Natural killer cell (primary cell): ENCODE results near the gene PLA2G2F. TPM values are rescaled to one million over a fixed set of nuclear protein-coding genes. Genes with fewer than 3 reads are reported as not detected.

Experiments
- ATAC-seq, 3 donors: fragments of 150-1000 bp in 2 of 3; fragments of 200-7000 bp in 1 of 3; cut with Tn5 transposase; 1 replicate in 1 of 3; 2 replicates in 2 of 3; pipeline ENCODE4 v1.10.0; 2021; ENCODE audit warnings: mild to moderate bottlenecking in 2 of 3, moderate library complexity in 2 of 3
- DNase-seq, 2 donors: peaks; one replicate each; pipeline versions ENCODE4 v3.0.0 to v3.0.0-alpha.2; 2013 to 2021; ENCODE audit warnings: mixed read lengths in 1 of 2
- H3K27ac ChIP-seq: one replicate; pipeline ENCODE4 v1.5.1; 2013; ENCODE audit warnings: mild to moderate bottlenecking, low read length
- H3K27me3 ChIP-seq: one replicate; pipeline ENCODE4 v1.6.1; 2013; ENCODE audit warnings: low read length; ENCODE audit not compliant: control insufficient read depth, insufficient read depth
- H3K36me3 ChIP-seq: one replicate; pipeline ENCODE4 v1.6.1; 2013; ENCODE audit warnings: low read length; ENCODE audit not compliant: control insufficient read depth, insufficient read depth
- H3K4me1 ChIP-seq: one replicate; pipeline ENCODE4 v1.6.1; 2013; ENCODE audit warnings: low read length; ENCODE audit not compliant: control insufficient read depth, insufficient read depth
- H3K4me3 ChIP-seq: one replicate; pipeline ENCODE4 v1.5.1; 2013; ENCODE audit warnings: low read length
- H3K9me3 ChIP-seq: one replicate; pipeline ENCODE4 v1.6.1; 2013; ENCODE audit warnings: low read length; ENCODE audit not compliant: control insufficient read depth, insufficient read depth
- H3K27ac Mint-ChIP-seq, 2 donors: one replicate each; pipeline ENCODE4 v1.8.0; 2022; ENCODE audit warnings: mild to moderate bottlenecking in 2 of 2, mixed read lengths in 2 of 2, moderate library complexity in 1 of 2
- H3K27me3 Mint-ChIP-seq, 2 donors: one replicate each; pipeline ENCODE4 v1.8.0; 2022; ENCODE audit warnings: low read depth in 2 of 2, mixed read lengths in 2 of 2
- H3K36me3 Mint-ChIP-seq: one replicate; pipeline ENCODE4 v1.8.0; 2022; ENCODE audit warnings: mixed read lengths
- H3K4me1 Mint-ChIP-seq, 2 donors: one replicate each; pipeline ENCODE4 v1.8.0; 2022; ENCODE audit warnings: mixed read lengths in 2 of 2
- H3K4me3 Mint-ChIP-seq: one replicate; pipeline ENCODE4 v1.8.0; 2022; ENCODE audit warnings: mild to moderate bottlenecking, moderate library complexity, mixed read lengths
- H3K9me3 Mint-ChIP-seq, 2 donors: one replicate each; pipeline ENCODE4 v1.8.0; 2022; ENCODE audit warnings: mixed read lengths in 2 of 2
- CTCF ChIP-seq: fragments of 200-600 bp; IDR thresholded peaks from one replicate; pipeline ENCODE4 v1.8.0; 2022; ENCODE audit warnings: antibody characterized with exemption
- WGBS: methylation state at CpG from one replicate; pipeline ENCODE4 v1.1.7; 2013; ENCODE audit warnings: missing lambda C conversion rate; ENCODE audit not compliant: insufficient coverage; 5-methylcytosine and 5-hydroxymethylcytosine counted together
- intact Hi-C: fragments of 100-400 bp; cut with micrococcal nuclease; formaldehyde crosslinking; loops from one replicate; pipeline ENCODE4 v1.14.2; 2022
- total RNA-seq, 4 donors: library from RNA; stranded (reverse); fragments of 120-200 nt in 1 of 4; gene quantifications; one replicate each; pipeline versions ENCODE4 v1.2.3 to v1.2.4, GENCODE V29; 2013 to 2022

Gene PLA2G2F
- total RNA-seq, 3 donors from 2014 or later (not counting 1 experiment from before 2014, with no cell fraction given) = not detected

GRCh38 chr1:20153000-20153418, 13.9 kb downstream of the PLA2G2F start:
- no peaks in the 10 kb centered on the region for H3K27me3 ChIP-seq
- no peak for TF ChIP-seq CTCF
- H3K27ac ChIP-seq = no peak overlapping the region
- intact Hi-C loops = loop anchor here (1.0 kb wide), 2 partner anchors 178 to 235 kb away; no protein-coding TSS in a partner anchor
- no peaks in the 10 kb centered on the region for H3K9me3 Mint-ChIP-seq
- no peak overlapping the region for H3K4me3 ChIP-seq
- H3K4me3 Mint-ChIP-seq = no peak overlapping the region
- H3K27me3 Mint-ChIP-seq = no peaks in the 10 kb centered on the region
- DNase-seq = no peak
- no peaks in the 10 kb centered on the region for H3K36me3 Mint-ChIP-seq
- H3K36me3 ChIP-seq = no peaks in the 10 kb centered on the region
- peaks cover 29% of the 10 kb centered on the region for H3K4me1 ChIP-seq
- peaks cover 7 to 21% of the 10 kb centered on the region in 2 donors for H3K4me1 Mint-ChIP-seq
- no peak overlapping the region for H3K27ac Mint-ChIP-seq
- 63% methylated on average over 6 of the region's 6 CpGs for WGBS
- H3K9me3 ChIP-seq = peaks cover 6% of the 10 kb centered on the region
- no peak for ATAC-seq

- Histone ChIP-seq H3K4me1 (peaks cover 29% of the 10 kb centered on the region), H3K27me3 (no peaks in the 10 kb centered on the region), H3K4me3 (no peak overlapping the region), H3K27ac (peak overlapping the region; percentile 11), H3K9me3 (peaks cover 19% of the 10 kb centered on the region), H3K36me3 (no peaks in the 10 kb centered on the region)
- intact Hi-C loops = no loop called here
- 89% methylated on average over 18 of the region's 18 CpGs for WGBS
- TF ChIP-seq CTCF = no peak
- ATAC-seq (no peak), DNase-seq (no peak)
- Mint-ChIP-seq H3K36me3 (no peaks in the 10 kb centered on the region), H3K9me3 (peaks cover 0 to 5% of the 10 kb centered on the region in 2 donors), H3K27ac (peak overlapping the region in 1 of 2 donors; percentile 56), H3K4me3 (no peak overlapping the region), H3K27me3 (no peaks in the 10 kb centered on the region), H3K4me1 (peaks cover 7 to 21% of the 10 kb centered on the region in 2 donors)
Measured at GRCh38 chr1:20154301-20154831, 15.2 kb downstream of the PLA2G2F start.

GRCh38 chr1:20158358-20159070, 19.4 kb downstream of the PLA2G2F start:
- Mint-ChIP-seq H3K4me1 (peaks cover 7 to 13% of the 10 kb centered on the region in 2 donors), H3K27me3 (peaks cover 0 to under 1% of the 10 kb centered on the region in 2 donors), H3K9me3 (peaks cover 0 to 13% of the 10 kb centered on the region in 2 donors), H3K27ac (no peak overlapping the region), H3K4me3 (no peak overlapping the region), H3K36me3 (peaks cover 7% of the 10 kb centered on the region)
- Histone ChIP-seq H3K9me3 (peaks cover 59% of the 10 kb centered on the region), H3K27ac (no peak overlapping the region), H3K27me3 (no peaks in the 10 kb centered on the region), H3K36me3 (no peaks in the 10 kb centered on the region), H3K4me1 (peaks cover 12% of the 10 kb centered on the region), H3K4me3 (no peak overlapping the region)
- intact Hi-C loops = no loop called here
- ATAC-seq = no peak
- TF ChIP-seq CTCF = no peak
- WGBS = 91% methylated on average over 7 of the region's 7 CpGs
- peak in 1 of 2 donors; percentile 16 for DNase-seq
